Measurements from ENCODE around the gene GYG2.
"Not testable (repeated sequence)": the region's sequence is repeated elsewhere in the genome, so short reads cannot be mapped to it uniquely, and the experiment has no call there.

GYG2 gene

GRCh38 chrX:2828344-2828958, at the start of gene GYG2:
TSS of gene GYG2 (plus strand) at chrX:2828930. CDS start at chrX:2830189, 1,259 bp downstream.
- in situ Hi-C loops (cut with MboI; ENCODE audit: low sequenced_read_pairs): no loop called here

GRCh38 chrX:2780472-2781225, 48.1 kb upstream of the GYG2 start:
- in situ Hi-C loops (cut with MboI; ENCODE audit: low sequenced_read_pairs): not testable (repeated sequence)

- in situ Hi-C loops (cut with MboI; ENCODE audit: low sequenced_read_pairs): no loop called here
These were observed 47.5 kb upstream of the GYG2 start for GRCh38 chrX:2781226-2781571.

GRCh38 chrX:2781698-2782097, 47.0 kb upstream of the GYG2 start:
- in situ Hi-C loops (cut with MboI; ENCODE audit: low sequenced_read_pairs): no loop called here

GRCh38 chrX:2782171-2782570, 46.6 kb upstream of the GYG2 start:
- in situ Hi-C loops (cut with MboI; ENCODE audit: low sequenced_read_pairs): no loop called here

GRCh38 chrX:2782778-2783177, 46.0 kb upstream of the GYG2 start:
- in situ Hi-C loops (cut with MboI; ENCODE audit: low sequenced_read_pairs): no loop called here

GRCh38 chrX:2784026-2784425, 44.7 kb upstream of the GYG2 start:
- in situ Hi-C loops (cut with MboI; ENCODE audit: low sequenced_read_pairs): no loop called here

- in situ Hi-C loops (cut with MboI; ENCODE audit: low sequenced_read_pairs): no loop called here
These were observed 43.2 kb upstream of the GYG2 start for GRCh38 chrX:2785538-2785937.

- in situ Hi-C loops (cut with MboI; ENCODE audit: low sequenced_read_pairs): no loop called here
These were observed 39.8 kb upstream of the GYG2 start for GRCh38 chrX:2788980-2789379.

- in situ Hi-C loops (cut with MboI; ENCODE audit: low sequenced_read_pairs): no loop called here
These were observed 39.2 kb upstream of the GYG2 start for GRCh38 chrX:2789569-2789968.

GRCh38 chrX:2793752-2794151, 35.0 kb upstream of the GYG2 start:
- in situ Hi-C loops (cut with MboI; ENCODE audit: low sequenced_read_pairs): no loop called here

- in situ Hi-C loops (cut with MboI; ENCODE audit: low sequenced_read_pairs): no loop called here
These were observed 34.4 kb upstream of the GYG2 start for GRCh38 chrX:2794336-2794735.

GRCh38 chrX:2796808-2797207, 31.9 kb upstream of the GYG2 start:
- in situ Hi-C loops (cut with MboI; ENCODE audit: low sequenced_read_pairs): not testable (repeated sequence)

GRCh38 chrX:2799369-2799768, 29.4 kb upstream of the GYG2 start:
- in situ Hi-C loops (cut with MboI; ENCODE audit: low sequenced_read_pairs): no loop called here

GRCh38 chrX:2799980-2800379, 28.8 kb upstream of the GYG2 start:
- in situ Hi-C loops (cut with MboI; ENCODE audit: low sequenced_read_pairs): loop anchor here (25.0 kb wide), 1 partner anchor 163 kb away; no protein-coding TSS in a partner anchor

- in situ Hi-C loops (cut with MboI; ENCODE audit: low sequenced_read_pairs): loop anchor here (25.0 kb wide), 1 partner anchor 164 kb away; no protein-coding TSS in a partner anchor
These were observed 27.5 kb upstream of the GYG2 start for GRCh38 chrX:2801223-2801622.

GRCh38 chrX:2802376-2803090, 26.2 kb upstream of the GYG2 start:
- in situ Hi-C loops (cut with MboI; ENCODE audit: low sequenced_read_pairs): loop anchor here (25.0 kb wide), 1 partner anchor 165 kb away; no protein-coding TSS in a partner anchor

GRCh38 chrX:2803486-2803885, 25.2 kb upstream of the GYG2 start:
- in situ Hi-C loops (cut with MboI; ENCODE audit: low sequenced_read_pairs): loop anchor here (25.0 kb wide), 1 partner anchor 166 kb away; no protein-coding TSS in a partner anchor

GRCh38 chrX:2804106-2804843, 24.5 kb upstream of the GYG2 start:
- in situ Hi-C loops (cut with MboI; ENCODE audit: low sequenced_read_pairs): loop anchor here (25.0 kb wide), 1 partner anchor 167 kb away; no protein-coding TSS in a partner anchor

- in situ Hi-C loops (cut with MboI; ENCODE audit: low sequenced_read_pairs): loop anchor here (25.0 kb wide), 1 partner anchor 168 kb away; no protein-coding TSS in a partner anchor
These were observed 23.9 kb upstream of the GYG2 start for GRCh38 chrX:2804858-2805257.

- in situ Hi-C loops (cut with MboI; ENCODE audit: low sequenced_read_pairs): loop anchor here (25.0 kb wide), 1 partner anchor 174 kb away; no protein-coding TSS in a partner anchor
These were observed 17.5 kb upstream of the GYG2 start for GRCh38 chrX:2811271-2811670.

All from HL-60/S4 treated with retinoic acid at 250 ng/mL for 4 days and 3 days (cell line).